Measurements from ENCODE around the gene STXBP1. TPM values are rescaled to one million over a fixed set of nuclear protein-coding genes. Genes with fewer than 3 reads are reported as not detected.

Gene STXBP1
- total and polyA plus RNA-seq, 2 of the 13 experiments (the other 11 are each of a cell fraction or from before 2014, with no cell fraction given): 2.9 TPM

GRCh38 chr9:127611899-127612790 is at the start of gene STXBP1 (continued):
- peak; percentile 68; the same call in 1 of the 2 replicates for TF ChIP-seq ARID4A (CRISPR knock-in tag; IDR thresholded peaks at IDR 0.05; ENCODE audit: borderline replicate concordance)
- 0 out of 2 replicates have a peak, but pooled peaks have one; percentile 80 for TF ChIP-seq FLYWCH1 (CRISPR knock-in tag; IDR thresholded peaks at IDR 0.05)
- TF ChIP-seq, protein P1, sequence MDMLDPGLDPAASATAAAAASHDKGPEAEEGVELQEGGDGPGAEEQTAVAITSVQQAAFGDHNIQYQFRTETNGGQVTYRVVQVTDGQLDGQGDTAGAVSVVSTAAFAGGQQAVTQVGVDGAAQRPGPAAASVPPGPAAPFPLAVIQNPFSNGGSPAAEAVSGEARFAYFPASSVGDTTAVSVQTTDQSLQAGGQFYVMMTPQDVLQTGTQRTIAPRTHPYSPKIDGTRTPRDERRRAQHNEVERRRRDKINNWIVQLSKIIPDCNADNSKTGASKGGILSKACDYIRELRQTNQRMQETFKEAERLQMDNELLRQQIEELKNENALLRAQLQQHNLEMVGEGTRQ (IDR thresholded peaks at IDR 0.05; ENCODE audit: low read depth, low read length): no peak
- TF ChIP-seq, protein P1 (CRISPR knock-in tag; IDR thresholded peaks at IDR 0.05; ENCODE audit: borderline replicate concordance): no peak
- TF ChIP-seq PHF8 (CRISPR knock-in tag; IDR thresholded peaks at IDR 0.05): peak; percentile 73
- TF ChIP-seq FOXA3 (CRISPR knock-in tag; IDR thresholded peaks at IDR 0.05): no peak
- no peak; the same call in 1 of the 2 replicates for TF ChIP-seq TFDP2 (CRISPR knock-in tag; IDR thresholded peaks at IDR 0.05)
- TF ChIP-seq ZNF30 (CRISPR knock-in tag; IDR thresholded peaks at IDR 0.05): no peak
- peak; percentile 30; the same call in 1 of the 2 replicates for TF ChIP-seq PHF21A (CRISPR knock-in tag; IDR thresholded peaks at IDR 0.05)
- TF ChIP-seq EZH2 (conservative IDR thresholded peaks at IDR 0.05; ENCODE audit: low read depth, low read length): no peak
- peak; percentile 56; the same call in 1 of the 2 replicates for TF ChIP-seq NFYB (CRISPR knock-in tag; IDR thresholded peaks at IDR 0.05)
- peak; percentile 48; the same call in 1 of the 2 replicates for TF ChIP-seq PHF20 (CRISPR knock-in tag; IDR thresholded peaks at IDR 0.05)
- peak; percentile 64 for TF ChIP-seq ERF (CRISPR knock-in tag; IDR thresholded peaks at IDR 0.05)
- peak in 1 of 2 experiments; percentile 77; a peak in 2 of 4 replicates for TF ChIP-seq POLR2A (IDR thresholded peaks at IDR 0.05; ENCODE audit: insufficient read depth in 1 of 2, low read depth in 2 of 2, low read length in 2 of 2)
- peak; percentile 51; the same call in 1 of the 2 replicates for TF ChIP-seq YEATS4 (CRISPR knock-in tag; IDR thresholded peaks at IDR 0.05; ENCODE audit: borderline replicate concordance)
- TF ChIP-seq ARNT2 (CRISPR knock-in tag; IDR thresholded peaks at IDR 0.05; ENCODE audit: low read depth): peak; percentile 69; the same call in 1 of the 2 replicates
- TF ChIP-seq YY1 (IDR thresholded peaks at IDR 0.05; ENCODE audit: insufficient read depth, insufficient replicate concordance, low read depth, low read length): peak; percentile 29
- 0 out of 2 replicates have a peak, but pooled peaks have one; percentile 1 for TF ChIP-seq ZSCAN21 (CRISPR knock-in tag; IDR thresholded peaks at IDR 0.05; ENCODE audit: borderline replicate concordance)
- TF ChIP-seq, protein P2, sequence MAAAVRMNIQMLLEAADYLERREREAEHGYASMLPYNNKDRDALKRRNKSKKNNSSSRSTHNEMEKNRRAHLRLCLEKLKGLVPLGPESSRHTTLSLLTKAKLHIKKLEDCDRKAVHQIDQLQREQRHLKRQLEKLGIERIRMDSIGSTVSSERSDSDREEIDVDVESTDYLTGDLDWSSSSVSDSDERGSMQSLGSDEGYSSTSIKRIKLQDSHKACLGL (CRISPR knock-in tag; IDR thresholded peaks at IDR 0.05): 0 out of 2 replicates have a peak, but pooled peaks have one; percentile 21
- no peak for TF ChIP-seq SP5 (CRISPR knock-in tag; IDR thresholded peaks at IDR 0.05; ENCODE audit: borderline replicate concordance, low read depth)
- TF ChIP-seq SP4 (CRISPR knock-in tag; IDR thresholded peaks at IDR 0.05): peak; percentile 87
- 0 out of 2 replicates have a peak, but pooled peaks have one; percentile 42 for TF ChIP-seq ZNF563 (CRISPR knock-in tag; IDR thresholded peaks at IDR 0.05)

Data from HepG2 (cell line).